Activated naive CD4-positive, alpha-beta T cell (primary cell): ENCODE data around the gene STRIP1.
"Not testable (repeated sequence)": the region's sequence is repeated elsewhere in the genome, so short reads cannot be mapped to it uniquely, and the experiment has no call there.

Experiments
- DNase-seq, 4 experiments: peaks; one replicate each; lab custom pipeline; 2025; lab: John Stamatoyannopoulos, UW

Gene STRIP1

DNA sequence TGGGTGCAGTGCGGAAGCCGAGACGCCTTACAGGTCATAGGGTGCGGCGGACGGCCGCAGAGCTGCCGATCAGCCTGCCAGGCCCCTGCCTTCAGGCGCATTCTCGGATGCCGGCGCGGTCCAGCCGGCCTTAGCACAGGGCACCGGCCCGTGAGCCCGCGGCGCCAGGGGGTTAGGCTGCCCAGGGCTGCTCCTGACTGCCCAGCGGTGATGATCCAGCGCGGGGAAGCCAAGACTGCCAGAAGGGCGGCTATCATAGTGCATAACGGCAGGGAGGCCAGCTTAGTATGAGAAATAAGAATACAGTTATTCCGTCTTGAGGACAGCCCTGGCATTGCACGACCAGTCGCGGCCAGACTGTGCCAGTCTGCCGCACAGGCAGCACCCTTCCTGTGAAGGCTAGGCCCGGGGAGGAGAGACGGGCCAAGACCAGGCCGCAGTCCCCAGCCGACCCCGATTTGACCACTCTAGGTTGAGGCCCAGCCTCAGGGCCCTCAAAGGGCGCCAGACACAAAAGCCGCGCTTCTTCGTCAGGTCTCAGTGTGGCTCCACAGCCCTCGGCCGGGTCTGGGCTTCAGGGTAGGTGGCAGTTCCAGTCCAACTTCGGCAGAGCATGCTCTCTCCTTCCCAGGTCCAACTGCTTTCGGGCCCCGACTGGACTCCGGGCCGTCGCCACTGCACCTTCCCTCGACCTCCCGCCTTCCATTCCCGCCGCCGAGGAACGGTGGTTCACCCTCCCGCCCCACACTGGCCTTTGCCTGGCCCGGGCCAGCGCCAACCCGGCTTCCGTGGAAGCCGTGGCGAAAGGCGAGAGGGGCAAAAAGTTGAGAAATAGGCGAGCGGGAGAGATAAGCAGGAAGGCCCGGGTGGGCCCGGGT, 35.2 kb downstream of the STRIP1 start:
- no peak for DNase-seq

GRCh38 chr1:110070282-110070669, 35.9 kb downstream of the STRIP1 start:
- no peak for DNase-seq

DNA sequence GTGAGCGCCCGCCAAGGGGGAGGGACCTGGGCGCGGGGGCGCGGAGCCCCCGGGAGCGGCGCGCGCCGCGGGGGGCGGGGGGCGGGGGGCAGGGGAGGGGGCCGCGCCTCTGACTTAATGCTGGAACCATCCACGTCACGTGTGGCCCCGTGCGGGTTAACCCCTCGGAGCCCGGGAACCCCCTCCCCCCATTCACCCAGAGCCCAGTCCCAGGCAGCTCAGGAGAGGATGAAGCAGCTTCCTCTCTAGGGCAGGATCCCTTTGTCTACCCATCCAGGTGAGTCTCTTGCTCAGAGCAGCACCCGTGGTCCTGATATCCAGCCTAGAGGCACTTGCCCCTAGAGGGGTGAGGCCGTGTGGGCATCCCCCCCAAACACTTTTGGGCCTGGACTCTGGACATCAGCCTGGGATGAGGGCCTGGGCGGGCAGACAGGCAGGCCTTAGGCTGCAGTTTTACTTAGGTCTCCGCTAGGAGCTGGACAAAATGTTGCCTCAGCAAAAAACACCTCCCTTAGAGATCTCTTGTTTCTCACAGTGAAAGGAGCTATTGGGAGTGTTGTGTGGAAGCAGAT, 36.3 kb downstream of the STRIP1 start, which contains the start of gene ALX3:
Gene ALX3 (minus strand): TSS at position 2 of the 572 bp plus-strand sequence. CDS start 60 bp downstream, outside the sequence.
- no peak for DNase-seq

- no peak for DNase-seq
Observed at GRCh38 chr1:110074166-110074565, 39.7 kb downstream of the STRIP1 start.

DNA sequence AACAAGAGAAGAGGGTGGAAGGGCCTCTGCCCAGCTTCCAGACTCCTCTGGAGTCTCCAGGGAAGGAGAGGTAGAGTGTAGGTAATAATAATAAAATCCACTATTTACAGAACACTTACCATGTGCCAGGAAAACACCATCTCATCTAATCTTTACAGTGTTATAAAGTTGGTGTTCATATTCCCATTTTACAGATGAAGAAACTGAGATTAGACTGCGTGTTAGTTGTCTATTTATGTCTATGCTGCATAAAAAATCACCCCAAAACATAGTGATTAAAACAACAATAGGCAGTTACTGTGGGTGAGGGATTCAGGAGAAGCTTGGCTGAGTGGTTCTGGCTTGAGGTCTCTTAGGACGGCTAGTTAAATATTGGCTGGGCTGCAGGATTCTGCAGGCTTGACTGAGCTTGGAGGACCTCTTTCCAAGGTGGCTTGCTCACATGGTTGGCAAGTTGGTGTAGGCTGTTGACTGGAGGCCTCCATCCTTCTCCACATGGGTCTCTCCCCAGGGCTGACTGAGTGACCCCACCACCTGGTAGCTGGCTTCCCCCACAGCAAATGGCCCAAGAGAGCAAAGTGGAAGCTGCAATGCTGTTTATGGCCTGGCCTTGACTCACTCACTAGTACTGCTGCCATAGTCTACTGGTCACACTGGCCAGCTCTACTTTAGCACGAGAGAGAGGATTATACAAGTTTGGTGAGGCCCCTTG, 42.5 kb downstream of the STRIP1 start:
- no peak for DNase-seq

DNA sequence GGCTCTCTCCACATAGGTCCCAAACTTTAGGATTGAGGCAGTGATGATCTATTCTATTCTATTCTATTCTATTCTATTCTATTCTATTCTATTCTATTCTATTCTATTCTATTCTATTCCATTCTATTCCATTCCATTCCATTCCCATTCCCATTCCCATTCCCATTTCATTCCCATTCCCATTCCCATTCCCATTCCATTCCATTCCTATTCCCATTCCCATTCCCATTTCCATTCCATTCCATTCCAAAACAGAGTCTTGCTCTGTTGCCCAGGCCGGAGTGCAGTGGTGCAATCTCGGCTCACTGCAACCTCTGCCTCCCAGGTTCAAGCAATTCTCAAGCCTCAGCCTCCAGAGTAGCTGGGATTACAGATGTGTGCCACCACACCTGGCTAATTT, 45.6 kb downstream of the STRIP1 start:
- DNase-seq, result not testable (repeated sequence)

DNA sequence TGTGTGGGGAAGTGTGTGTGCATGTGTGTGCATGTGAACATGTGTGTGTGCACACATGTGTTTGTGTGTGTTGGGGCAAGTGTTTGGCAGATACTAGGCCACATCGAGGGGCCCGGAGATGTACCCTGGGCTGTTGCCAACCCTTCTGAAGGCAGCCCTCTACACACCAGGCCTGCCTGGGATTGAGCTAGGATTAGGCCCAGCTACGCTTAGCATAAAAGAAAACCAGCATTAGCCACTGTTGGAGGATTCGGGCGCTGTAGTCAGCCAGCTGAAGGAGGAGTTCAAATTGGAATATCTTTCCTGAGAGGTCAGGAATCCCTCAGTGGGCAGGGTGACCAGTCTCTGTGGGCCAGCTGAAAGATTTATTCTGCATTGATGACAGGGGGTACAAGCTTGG, 46.6 kb downstream of the STRIP1 start:
- DNase-seq, result no peak

DNA sequence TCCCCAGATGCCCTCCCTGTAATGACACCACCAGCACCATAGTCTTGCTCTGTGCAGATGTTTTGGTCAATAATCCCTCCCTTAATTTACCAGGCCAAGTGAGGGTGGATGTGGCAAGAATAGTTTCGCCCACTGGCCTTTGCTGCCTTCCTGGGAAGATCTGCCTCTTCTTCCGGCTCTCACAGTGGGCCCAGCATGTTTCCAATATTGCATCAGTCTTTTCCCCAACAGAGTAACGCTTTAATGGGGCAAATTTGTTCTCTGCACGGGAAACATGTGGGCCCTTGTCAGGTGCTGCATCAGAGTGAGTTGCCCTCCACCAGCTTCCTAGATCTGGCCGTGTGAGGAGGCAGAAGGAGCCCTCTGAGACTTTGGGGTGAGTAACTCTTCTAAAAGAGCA, 48.1 kb downstream of the STRIP1 start:
- no peak for DNase-seq

GRCh38 chr1:110083061-110083865, 48.8 kb downstream of the STRIP1 start:
- no peak for DNase-seq

- DNase-seq, result no peak
Observed at GRCh38 chr1:110083866-110084226, 49.4 kb downstream of the STRIP1 start.

- no peak for DNase-seq
Observed at GRCh38 chr1:110084227-110085078, 50.0 kb downstream of the STRIP1 start.

GRCh38 chr1:110085671-110086070, 51.2 kb downstream of the STRIP1 start:
- DNase-seq, result no peak

DNA sequence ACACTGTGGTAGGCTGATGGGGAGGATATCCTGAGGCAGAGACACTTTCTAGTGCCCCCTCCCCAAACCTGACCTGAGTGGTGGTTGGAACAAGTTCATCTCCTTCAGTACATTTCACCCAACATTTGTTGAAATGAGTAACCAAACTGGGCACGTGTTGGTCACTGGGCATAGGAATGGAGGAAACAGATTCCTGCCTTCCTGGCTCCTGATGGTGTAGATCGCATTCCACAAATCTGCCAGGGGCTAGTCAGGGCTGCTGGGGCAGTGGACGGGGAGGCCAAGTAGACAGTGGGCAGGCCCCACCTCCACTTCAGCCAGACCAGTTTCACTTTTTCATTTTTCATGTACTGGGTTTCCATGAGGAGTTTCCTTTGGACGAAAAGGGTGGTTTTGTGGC, 52.5 kb downstream of the STRIP1 start:
- no peak for DNase-seq

DNA sequence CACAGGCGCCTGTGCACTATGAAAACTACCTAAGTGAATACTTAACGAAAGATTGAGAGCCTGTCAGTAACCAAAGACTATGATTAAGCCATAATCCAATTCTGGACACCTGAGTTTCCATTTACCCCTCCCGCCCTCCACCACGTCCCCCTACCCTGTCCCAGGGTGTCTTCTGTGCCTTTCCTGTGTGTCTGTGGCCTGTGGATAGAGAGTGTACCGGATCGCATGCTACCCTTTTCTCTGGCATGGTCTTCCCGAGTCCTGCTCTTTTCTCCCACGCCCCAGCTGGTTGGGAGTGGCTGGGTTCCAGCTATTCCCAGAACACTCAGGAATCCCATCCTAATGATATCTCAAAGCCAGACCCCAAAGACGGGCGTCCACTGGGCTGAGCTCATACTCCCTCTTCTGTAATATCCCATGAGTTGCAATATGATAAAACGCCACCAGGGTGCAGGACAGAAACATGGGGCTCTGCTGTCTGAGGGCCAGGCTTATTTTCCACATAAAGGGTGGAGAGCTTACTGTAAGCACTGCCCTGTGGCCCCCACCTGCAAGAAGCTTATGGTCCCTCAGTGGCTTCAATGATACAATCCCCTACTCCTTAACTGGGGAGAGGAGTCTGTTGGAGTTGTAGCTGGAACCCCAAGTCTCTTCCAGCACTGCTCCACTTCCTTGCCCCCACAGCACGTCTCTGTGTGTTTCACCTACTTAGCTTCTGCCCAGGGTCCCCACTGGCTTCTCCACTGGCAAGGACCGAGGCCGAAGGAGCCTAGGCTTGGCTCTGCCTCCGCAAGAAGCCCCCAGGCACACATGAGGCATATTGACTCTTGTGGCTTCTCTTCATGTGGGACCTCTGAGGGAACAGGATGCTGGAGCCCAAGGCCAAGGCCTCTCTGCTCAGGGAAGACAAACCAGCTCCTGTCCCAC, 53.7 kb downstream of the STRIP1 start:
- DNase-seq, result no peak

DNA sequence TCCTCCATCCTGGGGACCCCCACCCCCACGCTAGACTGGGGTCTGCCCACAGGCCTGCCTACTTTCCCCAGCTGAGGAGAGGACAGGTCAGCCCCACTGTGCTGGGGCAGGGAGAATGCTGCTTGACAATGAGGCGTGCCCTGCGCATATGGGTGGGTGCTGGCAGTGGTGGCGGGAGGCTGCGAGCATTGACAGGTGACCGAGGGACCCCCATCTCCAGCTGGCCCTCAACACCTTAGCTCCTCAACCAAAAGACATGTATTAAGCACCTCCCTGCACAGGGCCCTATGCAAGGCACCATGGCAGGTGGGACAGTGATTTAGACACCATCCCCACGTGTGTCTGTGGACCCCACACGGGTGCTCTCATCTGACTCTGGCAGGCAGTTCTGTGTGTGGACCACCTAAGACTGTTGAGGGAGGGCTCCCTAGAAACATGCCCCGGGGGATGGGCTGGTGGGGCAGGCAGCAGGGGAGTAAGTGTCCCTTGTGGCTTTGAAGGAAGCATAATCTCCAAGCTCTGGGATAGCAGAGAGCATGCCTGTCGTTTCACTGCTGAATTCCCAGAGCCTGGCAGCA, 54.4 kb downstream of the STRIP1 start:
- no peak for DNase-seq

- DNase-seq, result no peak
Observed at GRCh38 chr1:110089561-110090275, 55.3 kb downstream of the STRIP1 start.

GRCh38 chr1:110091381-110091780, 57.0 kb downstream of the STRIP1 start:
- no peak for DNase-seq

DNA sequence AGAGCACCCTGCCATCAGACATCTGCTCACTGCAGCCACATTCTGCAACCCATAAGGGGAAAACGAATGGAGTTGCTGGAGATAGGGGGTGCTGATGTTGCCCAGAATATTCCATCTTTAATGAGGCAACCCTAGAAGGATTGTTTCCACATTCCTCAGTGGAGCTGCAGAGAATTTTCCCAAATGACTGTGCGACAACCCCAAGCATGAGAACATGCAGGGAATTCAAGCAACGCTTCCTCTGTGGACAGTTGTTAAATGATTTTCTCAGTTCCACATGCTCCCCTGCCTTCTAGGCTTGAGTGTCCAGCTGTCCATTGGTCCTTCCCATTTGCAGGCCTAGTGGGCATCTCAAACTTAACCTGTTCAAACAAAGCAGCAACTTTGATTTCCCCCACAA, 57.4 kb downstream of the STRIP1 start:
- DNase-seq, result no peak

DNA sequence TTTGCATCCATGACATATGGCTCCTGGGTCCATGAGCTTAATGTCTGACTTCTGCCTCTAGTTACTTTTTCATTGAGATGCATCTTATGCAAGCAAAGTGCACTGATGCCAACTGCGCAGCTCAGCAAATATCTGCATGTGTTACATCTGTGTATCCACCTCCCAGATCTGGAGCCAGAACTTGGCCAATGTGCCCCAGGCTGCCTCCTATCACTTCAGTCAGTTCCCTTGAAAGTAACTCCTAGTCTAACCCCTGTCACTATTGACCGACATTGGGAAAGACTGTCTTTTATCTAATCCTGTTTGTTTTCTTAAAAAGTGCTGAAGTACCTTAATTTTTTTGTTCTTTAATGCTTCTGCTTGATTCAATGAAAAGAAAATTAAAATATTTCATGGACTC, 58.6 kb downstream of the STRIP1 start:
- no peak for DNase-seq
